ENCODE data around the gene ARHGAP26.

Gene ARHGAP26

DNA sequence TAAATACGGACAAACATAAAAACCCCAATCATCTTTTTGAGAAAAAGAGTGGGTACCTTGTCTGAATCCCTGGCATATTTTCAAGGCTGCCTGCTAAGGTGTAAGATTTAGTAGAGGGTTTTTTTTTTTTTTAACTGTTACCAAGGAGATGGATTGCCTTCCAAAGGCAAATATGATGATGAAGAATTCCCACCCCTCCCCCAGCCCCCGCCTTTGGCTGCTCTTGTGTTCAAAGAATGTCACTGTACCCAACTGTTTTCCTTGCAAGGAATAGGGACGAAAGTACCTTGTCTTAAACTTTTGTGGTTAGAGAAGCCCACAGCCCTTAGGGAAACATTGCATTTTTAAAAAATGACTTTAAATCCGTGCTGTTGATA, 31.3 kb downstream of the ARHGAP26 start:
- TF ChIP-seq CTCF (IDR thresholded peaks at IDR 0.05) = no peak

DNA sequence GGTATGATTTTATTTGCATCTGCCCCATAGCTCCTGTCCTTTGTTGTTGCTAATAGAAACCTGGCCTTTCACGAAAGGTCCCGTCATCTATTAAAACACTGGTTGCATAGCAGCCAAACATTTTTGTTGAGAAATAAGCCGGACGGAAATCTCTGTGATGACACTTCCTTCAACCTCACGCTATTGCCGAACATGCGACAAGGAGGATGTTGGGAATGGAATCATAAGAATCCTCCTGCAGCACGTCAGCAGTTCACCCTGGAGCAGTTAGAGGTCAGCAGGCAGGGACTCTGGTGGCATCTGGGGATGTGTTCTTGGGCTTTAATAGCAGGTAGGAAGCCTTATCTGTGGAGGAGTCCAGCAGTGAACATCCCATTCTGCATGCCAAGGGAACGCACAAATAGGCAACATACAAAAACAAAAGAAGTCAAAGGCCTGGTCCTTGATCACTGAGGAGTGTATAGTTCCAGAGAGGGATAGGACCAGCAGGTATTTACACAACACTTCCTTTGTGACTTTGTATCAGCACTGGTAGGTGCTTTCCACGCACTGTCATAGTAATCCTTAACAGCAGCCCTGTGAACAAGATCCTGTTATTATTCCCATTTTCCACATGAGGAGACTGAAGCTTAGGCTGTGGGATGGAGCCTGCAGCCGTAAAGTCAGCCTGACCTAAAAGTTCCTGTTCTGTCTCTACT, 33.4 kb downstream of the ARHGAP26 start:
- no peak for TF ChIP-seq CTCF (IDR thresholded peaks at IDR 0.05)

DNA sequence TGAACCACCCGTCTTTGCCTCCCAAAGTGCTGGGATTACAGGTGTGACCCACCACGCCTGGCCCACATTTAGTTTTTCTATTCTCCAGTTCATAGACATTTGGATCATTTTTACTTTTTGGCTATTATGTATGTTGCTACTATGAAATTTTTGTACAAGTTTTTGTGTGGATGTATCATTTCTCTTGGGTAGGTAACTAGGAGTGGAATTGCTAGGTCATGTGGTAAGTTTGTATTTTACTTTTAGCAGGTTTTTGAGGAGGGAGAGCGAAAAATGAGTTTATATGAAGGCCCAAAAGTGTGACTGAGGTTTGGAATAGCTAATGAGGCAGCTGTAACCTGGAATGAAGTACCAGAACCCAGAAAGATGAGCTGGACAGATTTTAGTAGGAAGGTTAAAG, 35.2 kb downstream of the ARHGAP26 start:
- TF ChIP-seq CTCF (IDR thresholded peaks at IDR 0.05) = no peak

- no peak for TF ChIP-seq CTCF (IDR thresholded peaks at IDR 0.05)
Observed at GRCh38 chr5:142806841-142807267, 36.7 kb downstream of the ARHGAP26 start.

GRCh38 chr5:142807372-142807911, 37.3 kb downstream of the ARHGAP26 start:
- TF ChIP-seq CTCF (IDR thresholded peaks at IDR 0.05) = no peak

GRCh38 chr5:142808878-142809598, 38.9 kb downstream of the ARHGAP26 start:
- TF ChIP-seq CTCF (IDR thresholded peaks at IDR 0.05) = no peak

GRCh38 chr5:142810081-142810480, 39.9 kb downstream of the ARHGAP26 start:
- TF ChIP-seq CTCF (IDR thresholded peaks at IDR 0.05) = no peak
